Fibroblast of villous mesenchyme (primary cell): Measurements from ENCODE around the gene FRMD4A. TPM values are rescaled to one million over a fixed set of nuclear protein-coding genes. Genes with fewer than 3 reads are reported as not detected.

Experiments used
- DNase-seq: peaks from one replicate; pipeline ENCODE4 v3.0.0-alpha.2; 2010; ENCODE audit warnings: low read depth
- H3K4me3 ChIP-seq: 2 replicates; pipeline ENCODE4 v1.5.1; 2011; ENCODE audit warnings: low read depth, mild to moderate bottlenecking, low read length
- CTCF ChIP-seq: IDR thresholded peaks from 2 replicates; pipeline ENCODE4 v1.5.1; 2012; ENCODE audit warnings: low read depth, mild to moderate bottlenecking, low read length; ENCODE audit not compliant: insufficient read depth
- total RNA-seq: library from RNA; depleted of rRNA; stranded (reverse); fragments of >200 nt; gene quantifications from 2 replicates; pipeline ENCODE4 v1.2.3, GENCODE V29; 2012

Gene FRMD4A
- total RNA-seq, 1 donor = 40.2 TPM

- TF ChIP-seq CTCF = no peak
- no peak for DNase-seq
- H3K4me3 ChIP-seq = no peak overlapping the region
These were observed 237.9 kb downstream of the FRMD4A start for GRCh38 chr10:14092799-14093198.

GRCh38 chr10:14089556-14090292 is 241.0 kb downstream of the FRMD4A start:
- no peak for DNase-seq
- no peak for TF ChIP-seq CTCF
- no peak overlapping the region for H3K4me3 ChIP-seq

GRCh38 chr10:14087566-14087965 is 243.2 kb downstream of the FRMD4A start:
- no peak for DNase-seq
- no peak for TF ChIP-seq CTCF
- H3K4me3 ChIP-seq = no peak overlapping the region

- TF ChIP-seq CTCF = no peak
- no peak overlapping the region for H3K4me3 ChIP-seq
- DNase-seq = peak; percentile 42
These were observed 244.1 kb downstream of the FRMD4A start for GRCh38 chr10:14086596-14086995.

DNA sequence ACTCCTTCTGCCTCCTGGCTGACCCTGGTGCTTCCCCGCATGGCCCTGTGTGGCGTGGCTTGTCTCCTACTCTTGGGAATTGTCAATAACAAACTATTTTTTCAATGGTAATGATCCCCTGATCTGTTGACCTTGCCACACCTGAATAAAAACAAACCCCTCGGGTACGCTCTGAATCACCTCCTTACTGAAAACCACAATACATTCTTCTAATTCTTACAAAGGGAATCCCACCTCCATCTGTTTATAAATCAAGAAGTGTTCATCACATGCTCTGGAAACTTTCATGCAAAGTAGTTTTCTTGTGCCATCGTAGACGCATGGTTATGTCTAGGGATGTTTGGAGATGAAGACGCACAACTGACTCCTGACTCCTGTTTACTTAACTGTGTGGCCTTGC is 245.8 kb downstream of the FRMD4A start:
- H3K4me3 ChIP-seq = no peak overlapping the region

GRCh38 chr10:14080795-14081194 is 249.9 kb downstream of the FRMD4A start:
- H3K4me3 ChIP-seq = no peak overlapping the region
- no peak for DNase-seq
- no peak for TF ChIP-seq CTCF

More for the DNA sequence above, 245.8 kb downstream of the FRMD4A start:
- DNase-seq = peak; percentile 17
- no peak for TF ChIP-seq CTCF

DNA sequence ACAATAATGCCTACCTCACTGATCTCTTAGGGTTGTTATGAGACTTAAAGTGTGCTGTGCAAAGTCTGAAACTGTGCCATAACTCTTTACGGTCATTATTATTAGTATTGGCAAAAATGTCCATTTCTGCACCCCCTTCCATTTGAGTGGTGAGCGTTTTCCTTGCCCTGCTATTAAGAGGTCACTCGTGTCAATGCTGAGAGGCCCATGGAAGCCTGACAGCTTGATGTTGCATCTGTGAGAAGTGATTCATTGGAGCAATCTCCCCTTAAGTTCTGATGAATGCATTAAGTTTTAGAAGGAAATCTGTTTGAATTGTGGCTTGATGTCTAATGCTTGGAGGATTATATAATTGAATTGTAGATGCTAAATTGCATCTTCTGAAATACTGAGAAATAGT is 253.3 kb downstream of the FRMD4A start:
- DNase-seq = no peak
- TF ChIP-seq CTCF = no peak
- H3K4me3 ChIP-seq = no peak overlapping the region
